Stimulated activated CD8-positive, alpha-beta memory T cell treated with anti-CD3 and anti-CD28 coated beads, Interleukin-4, amount 100 ng/mL, for 48 hours (primary cell): ENCODE measurements around the gene PLXNA4.
"Not testable (repeated sequence)": the region's sequence is repeated elsewhere in the genome, so short reads cannot be mapped to it uniquely, and the experiment has no call there.

Source experiments
- DNase-seq: peaks from one replicate; pipeline ENCODE4 v3.0.0-alpha.2; 2020

PLXNA4 gene

DNA sequence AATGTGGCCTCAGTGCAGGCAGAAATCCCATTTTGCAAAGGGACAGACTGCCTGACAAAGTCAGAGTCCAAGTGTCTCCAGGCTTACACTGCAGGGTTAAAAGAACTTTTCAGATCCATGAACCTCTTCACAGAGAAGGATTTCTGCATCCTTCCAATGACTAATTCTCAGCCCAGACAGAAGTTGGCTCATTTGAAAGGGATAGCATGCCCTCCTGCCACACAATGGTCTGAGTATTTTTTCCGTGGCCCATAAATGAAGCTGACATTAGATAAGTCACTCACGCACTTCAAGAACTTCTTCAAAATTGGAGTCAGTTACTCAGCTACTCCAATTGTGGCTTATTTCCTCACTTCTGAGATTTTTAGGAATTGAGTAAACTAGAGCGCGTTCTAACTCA, 170.2 kb downstream of the PLXNA4 start:
- no peak for DNase-seq

DNA sequence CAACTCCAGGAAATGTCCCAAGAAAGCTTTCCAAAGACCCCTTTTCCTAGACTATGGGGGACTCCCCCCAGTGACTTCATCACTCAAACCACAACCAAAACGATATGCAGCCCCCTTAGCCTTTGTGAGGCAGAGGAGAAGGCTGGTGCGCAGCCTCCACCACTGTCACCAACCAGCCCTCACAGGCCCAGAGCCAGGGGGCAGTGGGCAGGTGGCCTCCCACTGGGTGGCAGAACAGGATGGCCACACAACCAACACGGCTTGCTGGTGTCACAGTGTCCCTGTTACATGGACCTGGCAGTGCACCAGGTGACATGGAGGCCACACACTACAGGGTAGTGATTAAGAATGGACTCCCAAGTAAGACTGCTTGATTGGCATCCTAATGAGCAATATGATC, 172.0 kb downstream of the PLXNA4 start:
- DNase-seq, result no peak

GRCh38 chr7:132403465-132404110, 172.7 kb downstream of the PLXNA4 start:
- DNase-seq, result no peak

GRCh38 chr7:132402751-132403245, 173.5 kb downstream of the PLXNA4 start:
- DNase-seq, result no peak

DNA sequence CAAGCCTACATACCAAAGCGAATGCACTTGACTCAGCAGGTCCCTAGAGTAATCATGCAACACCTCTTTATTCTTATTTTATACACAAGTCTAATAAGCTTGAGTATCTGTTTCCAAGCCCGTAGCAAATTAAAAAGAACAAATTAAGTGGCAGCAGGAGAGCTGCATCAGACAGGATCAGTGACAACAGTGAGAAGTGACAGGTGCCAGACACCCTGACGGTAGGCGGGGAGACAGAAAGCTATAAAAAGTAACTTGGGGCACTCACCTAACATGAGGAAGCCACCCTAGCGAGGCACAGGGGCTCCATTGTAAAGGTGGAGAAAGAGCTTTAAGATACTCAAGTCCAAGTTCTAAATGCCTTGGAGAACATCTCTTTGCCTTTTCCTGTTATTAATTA, 174.2 kb downstream of the PLXNA4 start:
- no peak for DNase-seq

DNA sequence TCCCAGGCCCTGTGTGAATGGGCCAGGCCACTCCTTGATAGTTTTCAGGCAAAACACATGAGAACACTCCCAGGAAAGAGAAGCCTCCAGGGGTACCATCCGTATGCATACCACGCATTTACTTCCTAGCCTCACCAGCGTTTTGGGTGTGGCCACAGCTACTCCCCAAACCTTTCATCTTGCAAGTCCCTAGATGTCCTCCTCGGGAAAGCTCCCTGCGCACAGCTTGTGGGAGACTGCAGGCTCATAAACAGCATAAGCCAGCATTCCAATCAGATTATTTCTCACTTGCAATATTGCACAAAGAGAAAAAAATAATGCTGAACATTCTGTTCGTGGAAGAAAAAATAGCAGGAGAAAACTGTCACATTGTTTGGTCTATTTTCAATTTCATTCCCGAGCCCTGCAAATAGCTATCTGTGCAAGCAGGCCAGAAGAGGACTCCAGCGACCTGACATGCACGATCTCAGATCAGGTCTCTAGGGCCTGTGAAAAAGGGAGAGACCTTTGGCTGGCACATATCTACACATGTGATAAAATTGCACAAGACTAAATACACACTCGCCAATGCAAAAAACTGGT, 175.6 kb downstream of the PLXNA4 start:
- no peak for DNase-seq

GRCh38 chr7:132399367-132399766, 176.9 kb downstream of the PLXNA4 start:
- DNase-seq, result no peak

GRCh38 chr7:132398253-132398925, 177.9 kb downstream of the PLXNA4 start:
- no peak for DNase-seq

- DNase-seq, result no peak
These were observed 179.2 kb downstream of the PLXNA4 start for GRCh38 chr7:132397070-132397469.

- DNase-seq, result no peak
These were observed 180.9 kb downstream of the PLXNA4 start for GRCh38 chr7:132395361-132395760.

GRCh38 chr7:132394283-132395198, 181.7 kb downstream of the PLXNA4 start:
- no peak for DNase-seq

DNA sequence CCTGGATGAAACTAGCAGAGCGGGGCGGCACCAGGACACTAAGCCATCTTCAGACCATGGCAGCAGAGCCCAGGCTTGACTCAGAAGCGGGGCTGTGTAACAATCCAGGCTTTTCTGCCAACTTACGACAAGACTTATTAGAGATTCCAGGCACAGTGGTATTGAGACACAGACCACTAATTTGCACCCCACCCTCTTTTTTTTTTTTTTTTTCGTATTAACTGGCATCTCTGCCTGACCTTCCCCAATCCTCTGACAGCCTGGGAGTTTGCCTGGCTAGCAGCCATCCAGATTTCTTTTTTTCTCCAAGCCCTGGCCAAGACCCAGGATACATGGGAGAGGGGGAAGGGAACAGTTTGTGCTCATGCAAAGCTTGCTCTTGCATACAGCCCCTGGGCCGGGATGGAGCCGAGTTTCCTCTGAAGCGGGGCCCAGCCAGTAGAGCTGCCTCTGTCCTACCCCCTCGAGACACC, 182.4 kb downstream of the PLXNA4 start:
- no peak for DNase-seq

DNA sequence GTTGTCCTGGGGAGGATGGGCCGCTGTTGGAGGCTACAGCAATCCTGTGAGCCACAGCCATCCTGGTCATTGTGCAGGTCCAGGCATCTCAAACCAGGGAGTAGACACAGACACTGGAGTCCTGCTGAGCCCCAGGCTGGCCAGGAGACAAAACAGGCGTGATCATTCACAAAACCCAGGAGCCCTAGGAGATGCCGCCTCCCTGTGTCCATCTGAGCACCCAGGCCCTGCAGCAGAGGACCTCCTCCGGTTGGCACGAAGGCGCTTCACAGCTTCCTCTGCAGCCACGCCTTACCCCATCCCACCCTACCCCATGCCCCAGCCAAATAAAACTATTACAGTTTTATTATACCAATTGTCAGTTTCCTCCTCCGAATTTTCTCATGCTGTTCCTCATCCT, 183.6 kb downstream of the PLXNA4 start:
- no peak for DNase-seq

DNA sequence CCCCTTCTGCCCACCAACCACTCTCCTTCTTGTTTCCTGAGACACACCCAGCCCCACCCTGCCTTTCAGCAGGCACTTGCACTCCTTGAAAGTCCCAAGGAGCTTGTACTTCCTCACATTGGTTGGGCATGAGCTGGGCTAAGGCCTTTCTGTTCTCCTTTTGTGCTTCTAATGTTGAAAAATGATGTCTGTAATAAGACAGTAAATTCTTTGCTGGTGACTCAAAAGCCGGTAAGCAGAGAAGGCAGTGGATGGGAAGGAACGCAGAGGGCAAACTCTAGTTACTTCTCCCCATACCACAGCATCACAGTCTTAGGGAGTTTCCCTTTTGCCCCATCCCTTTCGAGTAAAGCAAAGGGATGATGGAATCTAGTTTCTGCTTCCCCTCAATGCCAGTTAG, 185.6 kb downstream of the PLXNA4 start:
- DNase-seq, result no peak

DNA sequence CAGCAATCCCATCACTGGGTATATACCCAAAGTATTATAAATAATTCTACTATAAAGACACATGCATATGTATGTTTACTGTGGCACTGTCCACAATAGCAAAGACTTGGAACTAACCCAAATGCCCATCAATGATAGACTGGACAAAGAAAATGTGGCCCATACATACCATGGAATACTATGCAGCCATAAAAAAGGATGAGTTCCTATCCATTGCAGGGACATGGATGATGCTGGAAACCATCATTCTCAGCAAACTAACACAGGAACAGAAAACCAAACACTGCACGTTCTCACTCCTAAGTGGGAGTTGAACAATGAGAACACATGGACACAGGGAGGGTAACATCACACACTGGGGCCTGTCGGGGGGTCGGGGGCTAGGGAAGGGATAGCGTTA, 186.2 kb downstream of the PLXNA4 start:
- not testable (repeated sequence) for DNase-seq

DNA sequence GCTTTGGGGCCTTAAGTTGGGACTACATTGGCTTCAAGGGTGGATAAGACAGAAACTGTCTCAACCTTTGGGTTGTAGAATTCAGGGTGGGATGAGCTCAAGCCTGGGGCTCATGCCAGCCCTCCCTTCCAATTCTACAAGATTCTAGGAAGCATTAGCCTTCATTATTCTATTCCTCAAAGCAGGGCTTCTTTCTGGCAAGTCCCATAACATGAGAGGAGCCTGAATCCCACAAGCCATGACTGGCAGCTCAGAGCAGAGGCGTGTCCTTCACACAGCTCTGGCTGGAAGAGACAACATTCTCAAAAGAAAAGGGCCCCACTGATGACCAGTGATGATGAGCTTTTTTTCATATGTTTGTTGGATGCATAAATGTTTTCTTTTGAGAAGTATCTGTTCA, 187.6 kb downstream of the PLXNA4 start:
- DNase-seq, result no peak

GRCh38 chr7:132387596-132387995, 188.7 kb downstream of the PLXNA4 start:
- DNase-seq, result no peak

- DNase-seq, result no peak
These were observed 190.0 kb downstream of the PLXNA4 start for GRCh38 chr7:132386201-132386681.

DNA sequence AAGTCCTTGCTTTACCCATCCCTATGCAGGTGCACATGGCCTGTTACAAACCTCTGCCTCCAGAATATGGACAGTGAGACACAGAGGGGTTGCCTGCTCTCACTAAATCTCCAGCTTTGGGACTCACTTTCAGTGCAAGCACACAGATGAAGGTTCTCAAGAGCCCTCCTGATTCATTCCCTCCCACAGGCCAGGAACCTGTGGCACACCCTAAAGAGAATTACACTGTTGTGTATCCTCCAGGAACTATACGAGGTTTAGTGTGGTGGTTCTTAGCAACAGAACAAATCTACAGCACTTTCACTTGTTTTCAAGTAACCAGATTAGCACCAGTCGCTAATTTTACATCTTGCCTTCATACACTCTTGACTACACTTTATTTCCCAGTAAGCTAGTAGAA, 192.3 kb downstream of the PLXNA4 start:
- no peak for DNase-seq

- DNase-seq, result no peak
These were observed 194.4 kb downstream of the PLXNA4 start for GRCh38 chr7:132381742-132382472.

GRCh38 chr7:132380059-132380458, 196.2 kb downstream of the PLXNA4 start:
- DNase-seq, result no peak

DNA sequence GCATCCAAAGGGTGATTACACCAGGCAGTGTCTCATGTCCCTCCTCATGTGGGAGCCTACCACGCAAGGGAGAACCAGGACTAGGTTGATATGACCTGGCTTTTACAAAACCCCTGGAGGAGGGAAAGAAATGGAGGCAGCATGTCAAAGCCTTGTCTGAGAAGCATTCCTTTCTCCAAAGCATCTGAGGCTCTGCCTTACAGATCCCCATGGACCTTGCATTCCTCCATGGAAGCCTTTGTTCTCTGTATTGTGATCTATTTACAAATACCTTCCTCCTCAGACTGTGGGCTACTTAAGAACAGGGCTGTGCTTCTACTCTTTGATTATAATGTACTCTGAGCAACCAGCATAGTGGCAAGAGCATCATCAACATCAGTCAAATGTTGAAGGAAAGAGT, 197.0 kb downstream of the PLXNA4 start:
- DNase-seq, result no peak
